Stimulated activated CD8-positive, alpha-beta memory T cell treated with anti-CD3 and anti-CD28 coated beads, Interleukin-12 subunit alpha, Interleukin-12 subunit beta, amount 100 ng/mL, for 4 hours (primary cell): ENCODE measurements around the gene ZDHHC11.
"Not testable (repeated sequence)": the region's sequence is repeated elsewhere in the genome, so short reads cannot be mapped to it uniquely, and the experiment has no call there.

Experiments used
- DNase-seq: peaks from one replicate; pipeline ENCODE4 v3.0.0-alpha.2; 2020; ENCODE audit warnings: low read depth

Gene ZDHHC11

GRCh38 chr5:878677-879076, 27.9 kb upstream of the ZDHHC11 start:
- DNase-seq = not testable (repeated sequence)

GRCh38 chr5:878125-878524, 27.3 kb upstream of the ZDHHC11 start:
- DNase-seq = no peak

GRCh38 chr5:876398-877365, 25.9 kb upstream of the ZDHHC11 start:
- DNase-seq = no peak

GRCh38 chr5:875931-876330, 25.1 kb upstream of the ZDHHC11 start:
- no peak for DNase-seq

- no peak for DNase-seq
Observed at GRCh38 chr5:873328-873727, 22.5 kb upstream of the ZDHHC11 start.

- DNase-seq = no peak
Observed at GRCh38 chr5:872301-872700, 21.5 kb upstream of the ZDHHC11 start.

- no peak for DNase-seq
Observed at GRCh38 chr5:871596-872298, 21.0 kb upstream of the ZDHHC11 start.

GRCh38 chr5:870956-871355, 20.2 kb upstream of the ZDHHC11 start:
- no peak for DNase-seq

GRCh38 chr5:868428-869135, 17.8 kb upstream of the ZDHHC11 start:
- DNase-seq = no peak

GRCh38 chr5:867300-867870, 16.6 kb upstream of the ZDHHC11 start:
- no peak for DNase-seq

GRCh38 chr5:865771-866170, 15.0 kb upstream of the ZDHHC11 start:
- no peak for DNase-seq

GRCh38 chr5:865168-865521, 14.4 kb upstream of the ZDHHC11 start:
- DNase-seq = no peak

- no peak for DNase-seq
Observed at GRCh38 chr5:864492-865167, 13.8 kb upstream of the ZDHHC11 start.

GRCh38 chr5:863244-863805, 12.5 kb upstream of the ZDHHC11 start:
- DNase-seq = no peak

GRCh38 chr5:862367-863243, 11.8 kb upstream of the ZDHHC11 start:
- DNase-seq = no peak

GRCh38 chr5:861442-862366, 10.9 kb upstream of the ZDHHC11 start:
- no peak for DNase-seq

- DNase-seq = no peak
Observed at GRCh38 chr5:860506-861150, 9.8 kb upstream of the ZDHHC11 start.

GRCh38 chr5:859798-860296, 9.1 kb upstream of the ZDHHC11 start:
- DNase-seq = no peak

- no peak for DNase-seq
Observed at GRCh38 chr5:859391-859790, 8.6 kb upstream of the ZDHHC11 start.
